ENCODE data around the gene ZNF440. TPM values are rescaled to one million over a fixed set of nuclear protein-coding genes. Genes with fewer than 3 reads are reported as not detected.
"Not testable (repeated sequence)": the region's sequence is repeated elsewhere in the genome, so short reads cannot be mapped to it uniquely, and the experiment has no call there.

ZNF440 gene
- total and polyA plus RNA-seq, 2 donors, result 8.9 to 19.0 TPM

- Histone ChIP-seq H3K4me3 (ENCODE audit: low read length in 2 of 2) (no peak overlapping the region), H3K27ac (ENCODE audit: low read depth in 1 of 2, low read length in 1 of 2) (no peak overlapping the region), H3K36me3 (ENCODE audit: control insufficient read depth in 2 of 2, insufficient read depth in 2 of 2, low read length in 1 of 2) (peaks cover 31 to 36% of the 10 kb centered on the region in 2 donors), H3K27me3 (ENCODE audit: control insufficient read depth in 2 of 2, insufficient read depth in 1 of 2, low read length in 1 of 2) (no peaks in the 10 kb centered on the region), H3K9me3 (ENCODE audit: control insufficient read depth in 2 of 2, insufficient read depth in 1 of 2, low read length in 1 of 2) (peaks cover 22 to 40% of the 10 kb centered on the region in 2 donors), H3K4me1 (ENCODE audit: control insufficient read depth in 2 of 2, insufficient read depth in 2 of 2, low read length in 2 of 2) (no peaks in the 10 kb centered on the region)
- DNase-seq (ENCODE audit: low read depth in 6 of 9, low spot score in 9 of 9), result no peak
- 98% methylated on average over 8 of the region's 8 CpGs for WGBS
These were observed 54.1 kb downstream of the ZNF440 start for GRCh38 chr19:11868188-11868587.

- Histone ChIP-seq H3K27ac (ENCODE audit: low read depth in 1 of 2, low read length in 1 of 2) (no peak overlapping the region), H3K4me1 (ENCODE audit: control insufficient read depth in 2 of 2, insufficient read depth in 2 of 2, low read length in 2 of 2) (no peaks in the 10 kb centered on the region), H3K27me3 (ENCODE audit: control insufficient read depth in 2 of 2, insufficient read depth in 1 of 2, low read length in 1 of 2) (no peaks in the 10 kb centered on the region), H3K4me3 (ENCODE audit: low read length in 2 of 2) (no peak overlapping the region), H3K9me3 (ENCODE audit: control insufficient read depth in 2 of 2, insufficient read depth in 1 of 2, low read length in 1 of 2) (peaks cover 7 to 22% of the 10 kb centered on the region in 2 donors), H3K36me3 (ENCODE audit: control insufficient read depth in 2 of 2, insufficient read depth in 2 of 2, low read length in 1 of 2) (peaks cover 10 to 15% of the 10 kb centered on the region in 2 donors)
- WGBS, result 97% methylated on average over 9 of the region's 9 CpGs
- no peak for DNase-seq (ENCODE audit: low read depth in 6 of 9, low spot score in 9 of 9)
These were observed 58.6 kb downstream of the ZNF440 start for GRCh38 chr19:11872624-11873023.

GRCh38 chr19:11873762-11874161 is 59.7 kb downstream of the ZNF440 start:
- peaks cover 3 to 22% of the 10 kb centered on the region in 2 donors for H3K9me3 ChIP-seq (ENCODE audit: control insufficient read depth in 2 of 2, insufficient read depth in 1 of 2, low read length in 1 of 2)
- no peak for DNase-seq (ENCODE audit: low read depth in 6 of 9, low spot score in 9 of 9)
- H3K27me3 ChIP-seq (ENCODE audit: control insufficient read depth in 2 of 2, insufficient read depth in 1 of 2, low read length in 1 of 2), result no peaks in the 10 kb centered on the region
- WGBS, result 96% methylated on average over 1 of the region's 1 CpG
- peaks cover 2 to 4% of the 10 kb centered on the region in 2 donors for H3K36me3 ChIP-seq (ENCODE audit: control insufficient read depth in 2 of 2, insufficient read depth in 2 of 2, low read length in 1 of 2)
- H3K4me3 ChIP-seq (ENCODE audit: low read length in 2 of 2), result no peak overlapping the region
- H3K4me1 ChIP-seq (ENCODE audit: control insufficient read depth in 2 of 2, insufficient read depth in 2 of 2, low read length in 2 of 2), result no peaks in the 10 kb centered on the region
- H3K27ac ChIP-seq (ENCODE audit: low read depth in 1 of 2, low read length in 1 of 2), result no peak overlapping the region

GRCh38 chr19:11879687-11880266 is 65.7 kb downstream of the ZNF440 start:
- not testable (repeated sequence) for H3K4me3 ChIP-seq (ENCODE audit: low read length in 2 of 2); H3K4me1 ChIP-seq (ENCODE audit: control insufficient read depth in 2 of 2, insufficient read depth in 2 of 2, low read length in 2 of 2); H3K36me3 ChIP-seq (ENCODE audit: control insufficient read depth in 2 of 2, insufficient read depth in 2 of 2, low read length in 1 of 2); H3K27ac ChIP-seq (ENCODE audit: low read depth in 1 of 2, low read length in 1 of 2); H3K27me3 ChIP-seq (ENCODE audit: control insufficient read depth in 2 of 2, insufficient read depth in 1 of 2, low read length in 1 of 2)
- 90% methylated on average over 16 of the region's 16 CpGs for WGBS
- peaks cover 0 to 17% of the 10 kb centered on the region in 2 donors for H3K9me3 ChIP-seq (ENCODE audit: control insufficient read depth in 2 of 2, insufficient read depth in 1 of 2, low read length in 1 of 2)
- peak in 1 of 9 donors; percentile 8 for DNase-seq (ENCODE audit: low read depth in 6 of 9, low spot score in 9 of 9)

GRCh38 chr19:11880598-11880997 is 66.5 kb downstream of the ZNF440 start:
- H3K4me3 ChIP-seq (ENCODE audit: low read length in 2 of 2), result no peak overlapping the region
- no peak for DNase-seq (ENCODE audit: low read depth in 6 of 9, low spot score in 9 of 9)
- H3K27ac ChIP-seq (ENCODE audit: low read depth in 1 of 2, low read length in 1 of 2), result no peak overlapping the region
- 97% methylated on average over 12 of the region's 12 CpGs for WGBS
- H3K27me3 ChIP-seq (ENCODE audit: control insufficient read depth in 2 of 2, insufficient read depth in 1 of 2, low read length in 1 of 2), result no peaks in the 10 kb centered on the region
- no peaks in the 10 kb centered on the region for H3K36me3 ChIP-seq (ENCODE audit: control insufficient read depth in 2 of 2, insufficient read depth in 2 of 2, low read length in 1 of 2)
- H3K4me1 ChIP-seq (ENCODE audit: control insufficient read depth in 2 of 2, insufficient read depth in 2 of 2, low read length in 2 of 2), result no peaks in the 10 kb centered on the region
- H3K9me3 ChIP-seq (ENCODE audit: control insufficient read depth in 2 of 2, insufficient read depth in 1 of 2, low read length in 1 of 2), result peaks cover 0 to 17% of the 10 kb centered on the region in 2 donors

- Histone ChIP-seq H3K4me3 (ENCODE audit: low read length in 2 of 2) (no peak overlapping the region), H3K27me3 (ENCODE audit: control insufficient read depth in 2 of 2, insufficient read depth in 1 of 2, low read length in 1 of 2) (no peaks in the 10 kb centered on the region), H3K4me1 (ENCODE audit: control insufficient read depth in 2 of 2, insufficient read depth in 2 of 2, low read length in 2 of 2) (no peaks in the 10 kb centered on the region), H3K27ac (ENCODE audit: low read depth in 1 of 2, low read length in 1 of 2) (no peak overlapping the region), H3K36me3 (ENCODE audit: control insufficient read depth in 2 of 2, insufficient read depth in 2 of 2, low read length in 1 of 2) (no peaks in the 10 kb centered on the region), H3K9me3 (ENCODE audit: control insufficient read depth in 2 of 2, insufficient read depth in 1 of 2, low read length in 1 of 2) (peaks cover 0 to 17% of the 10 kb centered on the region in 2 donors)
- 29% methylated on average over 10 of the region's 10 CpGs for WGBS
- DNase-seq (ENCODE audit: low read depth in 6 of 9, low spot score in 9 of 9), result peak; percentile 30 to 84 (median 69)
These were observed 67.2 kb downstream of the ZNF440 start for GRCh38 chr19:11881151-11881800.

GRCh38 chr19:11882606-11883005 is 68.5 kb downstream of the ZNF440 start:
- DNase-seq (ENCODE audit: low read depth in 6 of 9, low spot score in 9 of 9), result no peak
- no peaks in the 10 kb centered on the region for H3K36me3 ChIP-seq (ENCODE audit: control insufficient read depth in 2 of 2, insufficient read depth in 2 of 2, low read length in 1 of 2)
- WGBS, result 29% methylated on average over 2 of the region's 2 CpGs
- peaks cover 0 to 17% of the 10 kb centered on the region in 2 donors for H3K9me3 ChIP-seq (ENCODE audit: control insufficient read depth in 2 of 2, insufficient read depth in 1 of 2, low read length in 1 of 2)
- no peak overlapping the region for H3K4me3 ChIP-seq (ENCODE audit: low read length in 2 of 2)
- peaks cover 4 to 6% of the 10 kb centered on the region in 2 donors for H3K4me1 ChIP-seq (ENCODE audit: control insufficient read depth in 2 of 2, insufficient read depth in 2 of 2, low read length in 2 of 2)
- no peaks in the 10 kb centered on the region for H3K27me3 ChIP-seq (ENCODE audit: control insufficient read depth in 2 of 2, insufficient read depth in 1 of 2, low read length in 1 of 2)
- H3K27ac ChIP-seq (ENCODE audit: low read depth in 1 of 2, low read length in 1 of 2), result no peak overlapping the region

Other genes with a start within 250 kb of the ZNF440 start
- 34.4 TPM for gene ACP5, start 236.6 kb upstream of the ZNF440 start, total RNA-seq
- 48.2 TPM for gene ACP5, start 236.6 kb upstream of the ZNF440 start, polyA plus RNA-seq
- 18.4 TPM for gene ZNF627, start 216.8 kb upstream of the ZNF440 start, total RNA-seq
- 13.7 TPM for gene ZNF627, start 216.8 kb upstream of the ZNF440 start, polyA plus RNA-seq
- 8.6 TPM for gene ZNF823, start 75.3 kb upstream of the ZNF440 start, total RNA-seq
- gene ZNF823, start 75.3 kb upstream of the ZNF440 start, polyA plus RNA-seq, result 5.6 TPM
- 7.7 TPM for gene ZNF441, start 47.3 kb upstream of the ZNF440 start, total RNA-seq
- gene ZNF441, start 47.3 kb upstream of the ZNF440 start, polyA plus RNA-seq, result 9.0 TPM
- 4.8 TPM for gene ZNF491, start 15.8 kb upstream of the ZNF440 start, total RNA-seq
- 3.5 TPM for gene ZNF491, start 15.8 kb upstream of the ZNF440 start, polyA plus RNA-seq
- 15.2 TPM for gene ZNF439, start 34.5 kb downstream of the ZNF440 start, total RNA-seq
- 28.7 TPM for gene ZNF439, start 34.5 kb downstream of the ZNF440 start, polyA plus RNA-seq
- gene ZNF69, start 73.5 kb downstream of the ZNF440 start, total RNA-seq, result 5.1 TPM
- gene ZNF69, start 73.5 kb downstream of the ZNF440 start, polyA plus RNA-seq, result 9.4 TPM
- 13.6 TPM for gene ZNF700, start 110.8 kb downstream of the ZNF440 start, total RNA-seq
- gene ZNF700, start 110.8 kb downstream of the ZNF440 start, polyA plus RNA-seq, result 42.6 TPM
- 4.4 TPM for gene ZNF763, start 150.8 kb downstream of the ZNF440 start, total RNA-seq
- gene ZNF763, start 150.8 kb downstream of the ZNF440 start, polyA plus RNA-seq, result 9.9 TPM
- gene ZNF433, start 221.4 kb downstream of the ZNF440 start, total RNA-seq, result 2.0 TPM
- gene ZNF433, start 221.4 kb downstream of the ZNF440 start, polyA plus RNA-seq, result 6.3 TPM
- 0.38 TPM for gene ZNF878, start 238.7 kb downstream of the ZNF440 start, total RNA-seq
- gene ZNF878, start 238.7 kb downstream of the ZNF440 start, polyA plus RNA-seq, result 0.23 TPM

All from thymus (tissue), 11 donors.